Measurements from ENCODE around the gene ADCY10. TPM values are rescaled to one million over a fixed set of nuclear protein-coding genes. Genes with fewer than 3 reads are reported as not detected.
"Not testable (repeated sequence)": the region's sequence is repeated elsewhere in the genome, so short reads cannot be mapped to it uniquely, and the experiment has no call there.

The ADCY10 gene
- total RNA-seq, 4 donors from 2014 or later: 1.2 to 4.9 (median 2.4) TPM; not detected in 1

DNA sequence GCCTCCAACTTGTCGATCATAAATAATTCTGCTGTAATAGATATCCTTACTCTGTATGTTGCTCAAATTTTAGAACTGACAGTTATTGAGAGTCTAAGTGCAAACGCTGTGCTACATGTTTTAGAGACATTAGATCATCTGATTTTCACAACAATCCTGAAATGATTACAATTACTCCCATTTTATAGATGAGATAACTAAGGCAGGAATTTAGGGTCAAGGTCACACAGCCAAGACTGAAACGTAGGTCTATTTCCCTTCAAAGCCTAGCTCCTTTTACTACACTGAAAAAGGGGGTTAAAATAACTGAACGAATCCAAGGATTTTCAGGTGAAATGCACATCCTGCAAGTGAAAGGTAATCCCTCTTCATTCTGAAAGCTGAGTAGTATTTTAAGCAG is 19.9 kb upstream of the ADCY10 start:
- Histone ChIP-seq H3K27ac (peak overlapping the region in 2 of 4 donors; percentile 89 to 98), H3K4me3 (peak overlapping the region in 2 of 4 donors; percentile 64 to 86), H3K4me1 (peaks cover 0 to 25% (median 0%) of the 10 kb centered on the region in 4 donors), H3K36me3 (no peaks in the 10 kb centered on the region), H3K27me3 (no peaks in the 10 kb centered on the region), H3K9me3 (no peaks in the 10 kb centered on the region)
- DNase-seq: no peak
- TF ChIP-seq, protein P1, sequence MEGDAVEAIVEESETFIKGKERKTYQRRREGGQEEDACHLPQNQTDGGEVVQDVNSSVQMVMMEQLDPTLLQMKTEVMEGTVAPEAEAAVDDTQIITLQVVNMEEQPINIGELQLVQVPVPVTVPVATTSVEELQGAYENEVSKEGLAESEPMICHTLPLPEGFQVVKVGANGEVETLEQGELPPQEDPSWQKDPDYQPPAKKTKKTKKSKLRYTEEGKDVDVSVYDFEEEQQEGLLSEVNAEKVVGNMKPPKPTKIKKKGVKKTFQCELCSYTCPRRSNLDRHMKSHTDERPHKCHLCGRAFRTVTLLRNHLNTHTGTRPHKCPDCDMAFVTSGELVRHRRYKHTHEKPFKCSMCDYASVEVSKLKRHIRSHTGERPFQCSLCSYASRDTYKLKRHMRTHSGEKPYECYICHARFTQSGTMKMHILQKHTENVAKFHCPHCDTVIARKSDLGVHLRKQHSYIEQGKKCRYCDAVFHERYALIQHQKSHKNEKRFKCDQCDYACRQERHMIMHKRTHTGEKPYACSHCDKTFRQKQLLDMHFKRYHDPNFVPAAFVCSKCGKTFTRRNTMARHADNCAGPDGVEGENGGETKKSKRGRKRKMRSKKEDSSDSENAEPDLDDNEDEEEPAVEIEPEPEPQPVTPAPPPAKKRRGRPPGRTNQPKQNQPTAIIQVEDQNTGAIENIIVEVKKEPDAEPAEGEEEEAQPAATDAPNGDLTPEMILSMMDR (IDR thresholded peaks at IDR 0.05): no peak
- no peak for TF ChIP-seq POLR2A (IDR thresholded peaks at IDR 0.05)

- Histone ChIP-seq H3K4me1 (peaks cover 0 to 31% (median 0%) of the 10 kb centered on the region in 4 donors), H3K27ac (peak overlapping the region in 1 of 4 donors; percentile 18), H3K27me3 (no peaks in the 10 kb centered on the region), H3K9me3 (no peaks in the 10 kb centered on the region), H3K4me3 (no peak overlapping the region), H3K36me3 (no peaks in the 10 kb centered on the region)
- TF ChIP-seq POLR2A (IDR thresholded peaks at IDR 0.05): no peak
- TF ChIP-seq, protein P1 (IDR thresholded peaks at IDR 0.05): no peak
- DNase-seq: no peak
Observed at GRCh38 chr1:167929725-167930124, 15.8 kb upstream of the ADCY10 start.

DNA sequence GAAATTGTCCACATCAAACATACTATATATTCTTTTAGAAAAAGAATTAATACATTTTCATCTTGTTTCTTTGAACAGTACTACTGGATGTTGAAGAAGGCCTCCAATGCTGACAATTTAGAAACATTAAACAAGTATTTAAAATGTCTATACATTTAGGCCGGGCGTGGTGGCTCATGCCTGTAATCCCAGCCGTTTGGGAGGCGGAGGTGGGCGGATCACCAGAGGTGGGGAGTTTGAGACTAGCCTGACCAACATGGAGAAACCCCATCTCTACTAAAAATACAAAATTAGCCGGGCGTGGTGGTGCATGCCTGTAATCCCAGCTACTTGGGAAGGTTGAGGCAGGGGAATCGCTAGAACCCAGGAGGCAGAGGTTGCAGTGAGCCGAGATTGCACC is 15.0 kb upstream of the ADCY10 start:
- peaks cover 0 to 24% (median 0%) of the 10 kb centered on the region in 4 donors for H3K4me1 ChIP-seq

DNA sequence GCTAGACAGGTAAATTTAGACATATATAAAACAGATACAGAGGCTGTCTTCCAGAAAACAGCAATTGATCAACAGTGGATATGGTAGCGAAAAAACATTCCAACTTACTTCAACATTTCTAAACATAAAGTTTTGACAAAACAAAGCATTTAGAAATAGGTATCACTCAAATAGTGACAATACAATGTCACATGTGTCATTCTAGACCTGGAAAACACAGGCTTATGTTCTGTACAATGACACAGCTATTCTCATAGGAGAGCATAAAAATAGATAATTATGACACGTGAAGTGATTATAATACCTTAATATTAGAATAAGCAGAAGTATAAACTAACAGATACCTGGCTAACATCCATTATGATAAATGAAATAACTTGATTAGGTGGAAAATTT is 14.5 kb upstream of the ADCY10 start:
- H3K4me1 ChIP-seq: peaks cover 0 to 19% (median 0%) of the 10 kb centered on the region in 4 donors
- peak overlapping the region in 2 of 4 donors; percentile 9 to 24 for H3K4me3 ChIP-seq
- H3K36me3 ChIP-seq: no peaks in the 10 kb centered on the region
- H3K27me3 ChIP-seq: no peaks in the 10 kb centered on the region
- no peak for DNase-seq
- H3K9me3 ChIP-seq: no peaks in the 10 kb centered on the region
- TF ChIP-seq, protein P1 (IDR thresholded peaks at IDR 0.05): no peak
- no peak for TF ChIP-seq POLR2A (IDR thresholded peaks at IDR 0.05)
- H3K27ac ChIP-seq: peak overlapping the region in 1 of 4 donors; percentile 41

More for the DNA sequence above, 15.0 kb upstream of the ADCY10 start:
- not testable (repeated sequence) for DNase-seq, H3K9me3 ChIP-seq, H3K27me3 ChIP-seq, H3K36me3 ChIP-seq
- Histone ChIP-seq H3K4me3 (peak overlapping the region in 2 of 4 donors; percentile 1 to 22), H3K27ac (peak overlapping the region in 1 of 4 donors; percentile 41)

- no peak for DNase-seq
- no peak for TF ChIP-seq POLR2A (IDR thresholded peaks at IDR 0.05)
- TF ChIP-seq, protein P1 (IDR thresholded peaks at IDR 0.05): no peak
- Histone ChIP-seq H3K4me3 (peak overlapping the region in 1 of 4 donors; percentile 26), H3K9me3 (no peaks in the 10 kb centered on the region), H3K4me1 (peaks cover 0 to 12% (median 0%) of the 10 kb centered on the region in 4 donors), H3K36me3 (no peaks in the 10 kb centered on the region), H3K27ac (peak overlapping the region in 3 of 4 donors; percentile 23 to 70 (median 30)), H3K27me3 (no peaks in the 10 kb centered on the region)
Observed at GRCh38 chr1:167927046-167927754, 13.3 kb upstream of the ADCY10 start.

DNA sequence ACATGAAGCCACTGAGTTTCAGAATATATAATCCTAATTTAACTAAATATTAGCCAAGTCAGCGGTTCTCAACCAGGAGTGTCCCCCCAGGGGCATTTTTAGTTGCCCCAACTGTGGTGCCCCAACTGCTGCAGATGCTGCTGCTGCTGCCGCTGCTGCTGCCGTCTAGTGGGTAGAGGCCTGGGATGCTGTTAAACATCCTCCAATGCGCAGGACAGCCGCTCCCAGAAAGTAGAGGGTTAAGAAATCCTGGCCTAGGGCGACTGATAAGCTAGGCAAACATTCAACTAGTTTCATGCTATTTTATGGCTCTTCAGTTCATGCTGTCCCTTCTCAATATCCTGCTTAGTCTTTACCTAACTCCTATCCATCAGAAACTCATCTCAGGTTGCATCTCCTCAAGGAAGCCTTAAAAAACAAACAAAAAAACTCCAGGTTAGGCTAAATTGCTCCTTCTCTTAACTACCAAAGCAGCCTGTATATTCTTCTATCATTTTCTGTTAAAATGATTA is 12.6 kb upstream of the ADCY10 start:
- no peak for TF ChIP-seq POLR2A (IDR thresholded peaks at IDR 0.05)
- TF ChIP-seq, protein P1 (IDR thresholded peaks at IDR 0.05): peak in 2 of 6 experiments; percentile 32 to 44
- peaks cover 0 to 12% (median 0%) of the 10 kb centered on the region in 4 donors for H3K4me1 ChIP-seq
- DNase-seq: peak in 2 of 3 donors; percentile 67 to 78
- peak overlapping the region in 1 of 4 donors; percentile 26 for H3K4me3 ChIP-seq
- no peaks in the 10 kb centered on the region for H3K9me3 ChIP-seq
- no peaks in the 10 kb centered on the region for H3K36me3 ChIP-seq
- H3K27ac ChIP-seq: peak overlapping the region in 2 of 4 donors; percentile 5 to 70
- H3K27me3 ChIP-seq: no peaks in the 10 kb centered on the region

Measured in Peyer's patch (tissue), 4 donors.